Measurements from ENCODE around the gene RAX2.
A peak's percentile ranks its signal among the peaks of the same experiment; 100 is the strongest.

Gene RAX2

GRCh38 chr19:3807131-3807480 lies 35.1 kb upstream of the RAX2 start:
- H3K4me3 ChIP-seq, result no peak overlapping the region
- no peak for TF ChIP-seq CTCF (IDR thresholded peaks at IDR 0.05)
- no peak overlapping the region for H3K27ac ChIP-seq
- no peak for DNase-seq (ENCODE audit: low spot score)

- Histone ChIP-seq H3K27ac (no peak overlapping the region), H3K4me3 (no peak overlapping the region)
- no peak for TF ChIP-seq CTCF (IDR thresholded peaks at IDR 0.05)
- no peak for DNase-seq (ENCODE audit: low spot score)
These were observed 33.8 kb upstream of the RAX2 start for GRCh38 chr19:3805859-3806258.

GRCh38 chr19:3804429-3804828 lies 32.4 kb upstream of the RAX2 start:
- Histone ChIP-seq H3K4me3 (no peak overlapping the region), H3K27ac (no peak overlapping the region)
- no peak for TF ChIP-seq CTCF (IDR thresholded peaks at IDR 0.05)
- DNase-seq (ENCODE audit: low spot score), result no peak

GRCh38 chr19:3803986-3804385 lies 32.0 kb upstream of the RAX2 start:
- no peak for TF ChIP-seq CTCF (IDR thresholded peaks at IDR 0.05)
- H3K27ac ChIP-seq, result no peak overlapping the region
- no peak for DNase-seq (ENCODE audit: low spot score)
- no peak overlapping the region for H3K4me3 ChIP-seq

GRCh38 chr19:3803114-3803888 lies 31.3 kb upstream of the RAX2 start:
- DNase-seq (ENCODE audit: low spot score), result no peak
- TF ChIP-seq CTCF (IDR thresholded peaks at IDR 0.05), result no peak
- Histone ChIP-seq H3K4me3 (no peak overlapping the region), H3K27ac (no peak overlapping the region)

GRCh38 chr19:3801412-3802096 lies 29.5 kb upstream of the RAX2 start:
- no peak for DNase-seq (ENCODE audit: low spot score)
- TF ChIP-seq CTCF (IDR thresholded peaks at IDR 0.05), result no peak
- peak overlapping the region; percentile 50 for H3K4me3 ChIP-seq
- H3K27ac ChIP-seq, result no peak overlapping the region

GRCh38 chr19:3800996-3801395 lies 29.0 kb upstream of the RAX2 start:
- DNase-seq (ENCODE audit: low spot score), result no peak
- TF ChIP-seq CTCF (IDR thresholded peaks at IDR 0.05), result no peak
- Histone ChIP-seq H3K27ac (no peak overlapping the region), H3K4me3 (peak overlapping the region; percentile 50)

All from coronary artery (tissue), 2 donors.